Bronchial smooth muscle cell (primary cell): ENCODE results near the gene PEX5L. TPM values are rescaled to one million over a fixed set of nuclear protein-coding genes. Genes with fewer than 3 reads are reported as not detected.

Source experiments
- total RNA-seq: library from RNA; depleted of rRNA; stranded (reverse); fragments of >200 nt; gene quantifications from 2 replicates; pipeline ENCODE4 v1.2.1, GENCODE V29; 2014

The PEX5L gene
- total RNA-seq: 0.34 and 0.63 TPM in 2 replicates

GRCh38 chr3:180036671-180037455, at the start of gene PEX5L:
PEX5L (minus strand) TSS chr3:180036937; CDS start chr3:180036599, 338 bp downstream.

